Measurements from ENCODE around the gene WDR59.
"Not testable (repeated sequence)": the region's sequence is repeated elsewhere in the genome, so short reads cannot be mapped to it uniquely, and the experiment has no call there.

Gene WDR59

DNA sequence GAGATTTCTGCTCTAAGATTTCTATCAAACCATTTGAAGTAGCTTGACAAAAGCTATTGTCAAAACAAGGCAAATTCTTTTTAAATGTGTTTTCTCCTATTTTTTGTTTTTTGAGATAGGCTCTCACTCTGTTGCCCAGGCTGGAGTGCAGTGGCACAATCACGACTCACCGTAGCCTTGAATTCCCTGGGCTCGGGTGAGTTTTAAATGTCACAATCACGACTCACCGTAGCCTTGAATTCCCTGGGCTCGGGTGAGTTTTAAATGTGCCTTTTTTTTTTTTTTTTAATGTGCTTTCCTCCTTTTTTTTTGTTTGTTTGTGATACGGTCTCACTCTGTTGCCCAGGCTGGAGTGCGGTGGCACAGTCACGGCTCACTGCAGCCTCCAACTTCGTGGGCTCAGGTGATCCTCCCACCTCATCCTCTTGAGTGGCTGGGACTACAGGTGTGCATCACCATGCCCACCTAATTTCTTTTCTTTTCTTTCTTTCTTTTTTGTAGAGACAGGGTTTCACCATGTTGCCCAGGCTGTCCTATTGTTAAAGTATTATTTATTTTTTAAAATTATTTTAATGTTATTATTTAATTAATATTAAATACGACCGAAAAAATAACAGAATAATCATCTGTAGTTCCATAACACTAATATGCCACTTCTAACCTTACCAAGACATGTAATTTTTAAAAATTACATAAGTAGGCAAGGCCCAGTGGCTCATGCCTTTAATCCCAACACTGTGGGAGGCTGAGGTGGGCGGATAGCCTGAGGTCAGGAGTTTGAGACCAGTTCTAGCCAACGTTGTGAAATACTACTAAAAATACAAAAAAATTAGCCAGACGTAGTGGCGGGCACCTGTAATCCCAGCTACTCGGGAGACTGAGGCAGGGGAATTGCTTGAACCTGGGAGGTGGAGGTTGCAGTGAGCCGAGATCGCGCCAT is 140.6 kb downstream of the WDR59 start:
- no peak for DNase-seq

DNA sequence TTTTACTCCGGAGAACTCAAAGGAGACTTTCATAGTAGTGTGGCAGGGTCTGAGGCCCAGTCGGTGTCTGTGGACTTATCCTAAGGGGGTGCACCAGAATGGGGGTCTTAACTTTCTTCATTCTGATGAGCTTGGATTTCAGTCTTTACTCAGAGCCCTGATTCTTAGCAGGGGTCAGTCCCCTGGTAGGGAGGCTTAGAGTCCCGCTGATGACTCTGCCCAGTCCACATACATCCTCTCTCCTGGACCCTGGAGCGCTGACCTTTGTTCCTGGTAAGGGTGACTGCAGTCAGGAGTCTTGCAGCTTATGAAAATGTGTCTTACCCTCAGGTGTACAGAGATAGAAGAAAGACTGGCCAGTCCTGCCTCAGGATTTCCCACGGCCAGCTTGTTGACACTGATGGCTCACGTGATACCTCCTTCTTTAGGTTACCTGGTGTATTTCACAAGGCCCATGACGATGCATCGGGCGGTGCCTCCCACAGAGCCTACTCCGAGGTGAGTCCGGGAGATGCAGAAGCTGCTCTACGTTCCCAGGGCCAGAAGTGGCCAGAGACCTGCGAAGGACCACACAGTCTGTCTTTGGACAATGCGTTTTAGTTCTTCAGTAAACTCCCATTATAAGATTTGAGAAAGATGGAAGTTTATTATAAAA is 141.4 kb downstream of the WDR59 start:
- DNase-seq = not testable (repeated sequence)

DNA sequence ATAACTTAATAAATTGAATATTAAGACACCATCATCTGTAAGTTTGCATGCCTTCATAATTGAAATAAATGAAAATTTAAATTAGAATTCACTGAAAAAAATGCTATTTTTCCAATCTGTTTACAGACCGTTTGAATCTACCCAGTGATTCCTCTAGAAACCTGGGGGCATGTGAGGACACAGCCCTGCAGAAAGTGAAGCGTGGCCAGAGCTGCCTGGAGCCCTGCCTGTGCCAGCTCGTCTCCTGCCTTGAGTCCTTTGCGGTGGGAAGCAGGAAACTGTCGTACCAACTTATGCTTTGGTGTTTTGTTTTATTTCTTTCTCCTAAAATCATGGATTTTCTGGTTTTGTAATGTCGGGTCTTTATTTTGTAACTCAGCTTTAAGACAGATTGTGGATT is 142.5 kb downstream of the WDR59 start:
- DNase-seq = no peak

DNA sequence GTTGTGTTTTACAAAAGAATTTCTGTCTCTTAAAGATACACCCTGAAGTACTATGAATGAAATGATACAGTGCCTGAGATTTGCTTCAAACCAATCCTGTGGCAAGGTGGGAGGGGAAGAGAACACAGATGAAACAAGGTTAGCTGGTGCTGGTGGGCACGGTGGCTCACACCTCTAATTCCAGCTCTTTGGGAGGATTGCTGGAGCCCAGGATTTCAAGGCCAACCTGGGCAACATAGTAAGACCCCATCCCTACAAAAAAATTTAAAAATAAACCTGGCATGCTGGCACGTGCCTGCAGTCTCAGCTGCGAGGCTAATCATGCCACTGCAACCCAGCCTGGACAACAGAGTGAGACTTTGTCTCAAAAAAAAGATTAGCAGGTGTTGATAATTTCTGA is 143.0 kb downstream of the WDR59 start:
- DNase-seq = no peak

DNA sequence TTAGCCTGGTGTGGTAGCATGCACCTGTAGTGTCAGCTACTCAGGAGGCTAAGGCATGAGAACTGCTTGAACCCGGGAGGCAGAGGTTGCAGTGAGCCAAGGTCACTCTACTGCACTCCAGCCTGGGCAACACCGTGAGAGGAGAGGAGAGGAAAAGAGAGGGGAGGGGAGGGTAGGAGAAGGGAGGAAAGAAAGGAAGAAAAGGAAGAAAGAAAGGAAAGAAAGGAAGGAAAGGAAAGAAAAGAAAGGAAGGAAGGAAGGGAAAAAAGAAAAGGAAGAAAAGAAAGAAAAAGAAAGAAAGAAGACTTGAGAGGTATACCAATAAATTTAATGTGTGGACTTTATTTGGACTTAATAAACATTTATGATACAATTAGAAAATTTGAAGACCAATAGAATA is 143.5 kb downstream of the WDR59 start:
- no peak for DNase-seq

DNA sequence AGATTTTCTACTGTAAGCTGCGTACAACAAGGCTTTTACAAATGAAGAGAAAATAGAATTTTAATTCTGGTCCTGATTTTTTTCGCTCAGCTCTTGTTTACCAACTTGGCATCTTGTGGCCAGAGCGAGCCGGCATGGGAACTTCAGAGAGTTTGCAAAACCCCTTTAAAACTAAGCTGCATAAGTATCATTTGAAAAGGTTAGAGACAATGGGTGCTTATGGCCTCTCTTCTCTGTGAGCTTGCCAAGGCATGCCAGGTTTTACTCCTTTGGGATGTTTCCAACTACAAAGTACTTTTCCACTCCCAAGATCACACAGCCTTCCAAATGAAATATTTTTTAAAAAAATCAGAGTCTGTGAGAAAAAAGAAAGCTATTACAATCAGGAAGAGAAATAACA is 147.9 kb downstream of the WDR59 start:
- DNase-seq = no peak

DNA sequence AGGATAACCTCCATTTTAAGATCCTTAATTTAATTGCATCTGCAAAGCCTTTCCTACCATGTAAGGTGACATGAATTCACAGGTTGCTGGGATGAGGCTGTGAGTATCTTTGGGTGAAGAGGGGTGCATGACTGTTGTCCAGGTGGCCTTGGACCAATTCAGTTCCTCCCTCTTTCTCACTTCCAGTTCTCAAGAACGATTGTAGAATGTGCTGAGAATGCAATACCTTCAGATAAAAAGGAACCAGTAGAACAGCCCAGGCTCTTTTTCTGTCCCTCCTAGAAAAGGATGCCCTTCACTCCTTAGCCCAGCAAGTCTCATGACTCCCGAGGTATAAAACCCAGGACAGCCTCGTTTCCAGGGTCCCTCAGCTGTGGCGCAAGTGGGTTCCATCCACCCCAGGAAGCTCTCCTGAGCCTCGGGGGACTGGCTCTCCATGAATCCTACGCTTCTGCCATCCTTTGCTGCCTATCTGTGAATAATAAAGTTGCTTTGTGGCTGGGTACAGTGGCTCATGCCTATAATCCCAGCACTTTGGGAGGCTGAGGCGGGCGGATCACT is 148.7 kb downstream of the WDR59 start:
- no peak for DNase-seq

DNA sequence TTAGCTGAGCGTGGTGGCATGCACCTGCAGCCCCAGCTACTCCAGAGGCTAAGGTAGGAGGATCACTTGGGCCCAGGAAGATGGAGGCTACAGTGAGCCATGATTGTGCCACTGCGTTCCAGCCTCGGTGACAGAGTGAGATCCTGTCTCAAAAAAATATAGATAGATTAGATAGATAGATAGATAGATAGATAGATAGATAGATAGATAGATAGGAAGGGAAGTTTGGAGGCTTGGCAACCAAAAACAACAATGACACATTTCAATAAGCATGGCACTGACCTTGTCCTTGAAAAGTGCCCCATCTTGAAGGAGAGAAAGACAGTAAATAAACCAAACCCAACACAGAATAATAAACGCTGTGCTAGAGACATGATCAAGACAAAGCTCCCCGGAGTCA is 152.7 kb downstream of the WDR59 start:
- no peak for DNase-seq

DNA sequence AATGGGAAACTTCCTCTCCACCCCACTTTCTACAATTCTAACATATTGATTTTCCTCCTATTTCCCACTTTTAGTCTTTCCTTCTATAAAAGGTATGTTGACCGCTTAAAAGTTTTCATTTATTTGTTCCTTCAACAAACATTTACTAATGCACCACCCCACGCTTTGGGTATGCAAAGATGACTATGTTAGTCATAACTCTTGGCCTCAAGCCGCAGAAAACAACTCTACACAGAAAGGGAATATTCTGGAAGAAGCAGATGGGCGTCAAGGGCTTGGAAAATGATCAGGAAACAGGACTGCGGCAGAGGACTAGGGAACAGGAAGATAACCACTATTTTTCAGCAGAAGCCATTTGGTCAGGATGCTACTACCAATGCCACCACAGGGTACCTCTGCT is 153.5 kb downstream of the WDR59 start:
- no peak for DNase-seq

DNA sequence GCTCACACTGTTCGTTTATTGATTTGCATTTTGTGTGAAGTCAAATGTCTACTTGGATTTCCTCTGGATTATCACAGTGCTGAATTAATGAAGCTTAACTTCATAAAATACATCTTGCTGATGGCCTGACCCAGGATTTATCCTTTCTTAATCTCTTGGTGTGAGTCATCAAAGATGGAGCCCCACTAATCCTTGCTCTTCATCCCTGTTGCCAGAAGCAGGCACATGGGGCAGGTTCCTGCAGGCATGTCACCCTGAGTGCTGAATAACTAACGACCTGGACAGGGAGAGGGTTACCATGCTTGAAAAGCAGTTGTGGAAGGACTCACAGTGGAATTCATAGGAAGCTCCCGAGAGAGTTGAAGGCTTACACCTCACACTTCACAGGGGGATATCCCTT is 154.3 kb downstream of the WDR59 start:
- no peak for DNase-seq

DNA sequence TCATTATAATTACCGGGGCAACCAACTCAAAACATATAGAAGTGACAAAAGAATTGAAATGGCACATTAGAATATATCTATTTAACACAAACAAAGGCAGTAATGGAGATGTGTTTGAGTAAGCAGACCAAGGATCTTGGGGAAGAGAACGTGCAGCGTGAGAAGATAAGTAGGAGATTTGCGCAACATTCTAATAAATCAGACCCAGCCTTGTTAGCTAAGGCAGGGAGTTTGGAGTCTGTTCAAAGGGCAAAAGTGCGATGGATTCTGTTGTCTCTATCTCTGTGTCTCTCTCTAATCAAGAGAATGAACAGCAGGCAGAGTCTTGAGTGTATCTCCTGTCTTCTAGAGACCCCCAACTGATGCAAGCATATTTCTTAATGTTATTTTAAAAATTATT is 155.3 kb downstream of the WDR59 start:
- DNase-seq = no peak

DNA sequence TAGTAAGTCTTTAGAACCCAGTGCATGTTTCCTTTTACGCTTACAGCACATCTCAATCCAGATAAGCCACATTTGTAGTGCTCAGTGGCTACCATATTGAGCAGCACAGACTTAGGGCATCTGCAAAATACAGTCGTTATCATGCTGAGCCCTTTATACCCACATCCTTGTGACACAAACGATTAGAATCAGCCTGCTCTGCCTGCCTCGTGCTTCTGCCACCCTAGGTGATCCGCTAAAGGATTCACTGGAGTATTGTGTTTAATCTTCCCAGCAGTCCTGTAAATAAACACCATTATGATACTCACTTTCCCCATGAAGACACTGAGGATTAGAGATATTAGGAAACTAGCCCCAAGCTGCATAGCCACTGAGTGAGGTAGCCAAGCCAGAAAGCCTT is 159.0 kb downstream of the WDR59 start:
- no peak for DNase-seq

DNA sequence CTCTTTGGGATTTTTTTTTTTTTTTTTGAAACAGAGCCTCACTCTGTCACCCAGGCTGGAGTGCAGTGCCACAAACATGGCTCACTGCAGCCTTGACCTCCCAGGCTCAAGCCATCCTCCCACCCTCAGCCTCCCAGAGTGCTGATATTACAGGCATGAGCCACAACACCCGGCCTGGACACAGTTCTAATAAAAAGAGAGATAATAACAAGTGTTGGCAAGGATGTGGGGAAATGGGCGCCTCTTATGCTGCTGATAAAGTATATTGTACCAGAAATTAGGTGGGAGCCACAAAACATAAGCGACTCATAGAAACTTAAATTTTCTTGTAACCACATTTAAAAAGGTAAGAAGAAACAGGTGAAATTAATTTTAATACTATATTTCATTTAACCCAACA is 159.9 kb downstream of the WDR59 start:
- no peak for DNase-seq

Data from activated CD4-positive, alpha-beta T cell treated with anti-CD3 and anti-CD28 coated beads for 1 hour (primary cell).